HPDE6-E6E7 (cell line): Measurements from ENCODE around the gene PKNOX2.
"Not testable (repeated sequence)": the region's sequence is repeated elsewhere in the genome, so short reads cannot be mapped to it uniquely, and the experiment has no call there.

Experiments used
- DNase-seq: peaks from one replicate; pipeline ENCODE4 v3.0.0; 2011; ENCODE audit warnings: missing footprints; ENCODE audit errors: extremely low spot score

PKNOX2 gene

GRCh38 chr11:125207866-125208425 lies 43.4 kb downstream of the PKNOX2 start:
- no peak for DNase-seq

DNA sequence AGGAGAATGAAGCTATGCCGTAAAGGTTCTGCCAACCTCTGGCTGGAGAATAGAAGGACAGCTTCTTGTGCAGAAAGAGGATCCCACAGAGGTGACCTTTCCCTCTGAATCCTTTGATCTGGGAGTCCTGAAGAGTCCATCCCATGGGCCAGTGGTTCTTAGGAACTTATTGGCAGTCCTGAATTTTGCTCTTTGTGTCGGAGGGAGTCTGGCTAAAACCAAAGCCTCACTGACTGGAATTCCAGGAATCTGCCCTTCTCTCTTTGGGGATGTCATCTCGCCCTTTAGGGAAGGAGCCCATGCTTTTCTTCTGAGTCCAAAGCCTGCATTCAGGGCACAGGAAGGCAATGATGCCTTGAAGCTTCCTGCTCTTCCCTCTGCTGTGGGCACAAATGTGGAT lies 45.5 kb downstream of the PKNOX2 start:
- no peak for DNase-seq

DNA sequence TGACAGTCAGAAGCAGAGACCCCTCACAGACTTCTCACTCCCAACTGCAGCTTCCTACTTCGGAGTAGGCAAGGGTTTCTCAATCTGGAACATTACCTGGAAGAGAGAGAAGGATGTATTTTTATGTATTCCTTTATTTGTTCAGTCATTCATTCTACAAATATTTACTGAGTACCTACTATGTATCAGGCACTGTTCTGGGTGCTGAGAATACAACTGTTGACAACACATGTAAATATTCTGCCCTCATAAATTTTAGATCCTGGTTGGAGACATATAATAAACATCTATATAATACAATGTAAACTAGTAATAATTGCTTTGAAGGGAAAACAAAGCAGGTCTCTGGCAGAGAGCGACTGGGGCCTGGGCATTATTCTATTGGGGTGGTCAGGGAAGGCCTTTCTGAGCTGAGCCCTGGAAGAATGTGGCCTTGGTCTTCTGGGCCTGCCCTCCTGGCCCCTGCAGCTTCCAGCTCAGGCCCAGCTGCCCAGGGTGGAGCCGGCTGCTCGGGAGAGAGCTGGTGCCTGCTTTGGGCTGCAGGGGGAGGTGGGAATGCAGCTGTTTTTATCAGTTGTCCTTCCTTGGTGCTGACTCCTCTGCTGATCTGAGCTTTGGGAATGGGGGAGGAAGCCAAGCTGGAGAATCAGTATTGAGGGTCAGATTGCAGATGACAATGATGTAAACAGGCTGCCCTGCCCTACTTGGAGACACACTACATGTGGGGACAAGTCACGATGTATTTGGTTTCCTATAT lies 46.8 kb downstream of the PKNOX2 start:
- DNase-seq, result no peak

DNA sequence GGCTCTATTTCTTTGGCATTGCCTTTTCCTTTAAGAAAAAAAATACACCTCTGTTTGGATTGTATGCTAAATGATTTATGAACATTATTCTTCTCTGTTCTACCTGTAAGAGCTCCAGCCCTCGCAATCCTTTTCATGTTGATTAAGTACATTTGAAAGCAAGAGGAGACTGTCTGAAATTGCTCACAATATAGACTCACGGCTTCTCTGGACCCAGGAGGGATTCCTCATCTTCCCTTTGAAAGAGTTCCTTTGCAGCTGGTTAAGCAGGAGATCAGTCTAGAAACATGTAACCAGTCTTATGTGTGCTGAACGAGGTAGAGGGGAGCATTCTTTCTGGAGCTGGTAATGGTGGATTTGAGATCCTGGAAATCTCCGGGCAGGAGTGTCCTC lies 47.4 kb downstream of the PKNOX2 start:
- DNase-seq, result no peak

DNA sequence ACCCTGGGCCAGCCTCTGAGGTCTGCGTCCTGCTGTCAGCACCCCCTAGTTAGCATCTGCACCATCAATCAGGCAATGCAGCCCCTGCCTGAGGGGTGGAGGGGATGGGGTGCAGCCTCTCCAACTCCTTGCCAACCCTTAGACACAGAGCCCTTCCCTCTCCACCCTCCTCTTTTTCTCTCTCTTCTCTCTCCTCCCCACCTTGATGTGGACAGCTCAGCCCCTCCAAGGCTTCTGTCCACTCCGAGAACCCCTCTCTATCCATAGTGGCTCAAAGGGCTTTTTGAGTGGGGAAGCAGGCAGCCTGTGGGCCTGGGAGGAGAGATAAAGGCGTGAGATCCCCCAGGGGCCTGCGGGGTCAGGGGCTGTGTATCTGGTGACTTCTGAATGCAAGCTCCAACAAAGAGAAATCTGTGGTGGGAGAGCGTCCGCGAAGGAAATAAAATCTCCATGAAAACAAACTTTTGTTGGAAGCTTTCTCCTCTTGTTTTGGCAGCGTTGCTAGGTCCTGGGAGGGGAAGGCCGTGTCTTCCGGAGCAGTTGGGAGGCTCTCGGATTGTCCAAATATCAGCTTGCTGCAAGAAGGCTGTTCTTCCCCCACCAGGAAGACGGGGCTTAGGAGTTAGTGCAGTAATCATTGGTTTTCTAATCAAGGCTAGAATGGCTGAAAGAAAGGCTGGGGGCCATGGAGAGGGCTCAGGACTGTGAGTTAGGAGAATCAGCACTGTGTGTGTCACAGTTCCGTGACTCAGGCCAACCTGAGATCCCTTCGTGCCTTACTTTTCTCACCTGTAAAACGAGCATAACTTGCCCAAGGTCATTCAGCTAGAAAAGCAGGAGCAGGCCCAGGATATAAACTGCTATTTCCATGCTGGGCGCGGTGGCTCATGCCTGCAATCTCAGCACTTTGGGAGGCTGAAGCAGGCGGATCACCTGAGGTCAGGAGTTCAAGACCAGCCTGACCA lies 50.3 kb downstream of the PKNOX2 start:
- no peak for DNase-seq

DNA sequence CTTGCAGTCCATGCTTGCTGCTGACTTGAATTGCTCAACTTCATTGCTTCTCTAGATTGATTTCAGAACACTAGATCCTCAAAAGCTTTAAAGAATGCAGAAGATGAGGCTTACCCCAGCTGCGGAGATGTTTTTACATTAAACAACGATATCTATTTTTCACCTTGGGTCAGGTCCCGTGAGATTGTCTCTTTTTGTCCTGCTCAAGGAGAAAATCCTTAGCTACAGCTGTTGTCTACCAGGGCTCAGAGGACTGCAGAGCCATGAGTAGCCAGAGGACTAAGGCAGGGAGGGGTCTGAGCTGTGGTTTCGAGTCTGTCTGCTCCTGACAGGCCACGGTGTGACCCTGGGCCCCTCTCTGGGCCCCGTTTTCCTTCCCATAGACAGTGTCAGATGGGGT lies 51.4 kb downstream of the PKNOX2 start:
- DNase-seq, result no peak

DNA sequence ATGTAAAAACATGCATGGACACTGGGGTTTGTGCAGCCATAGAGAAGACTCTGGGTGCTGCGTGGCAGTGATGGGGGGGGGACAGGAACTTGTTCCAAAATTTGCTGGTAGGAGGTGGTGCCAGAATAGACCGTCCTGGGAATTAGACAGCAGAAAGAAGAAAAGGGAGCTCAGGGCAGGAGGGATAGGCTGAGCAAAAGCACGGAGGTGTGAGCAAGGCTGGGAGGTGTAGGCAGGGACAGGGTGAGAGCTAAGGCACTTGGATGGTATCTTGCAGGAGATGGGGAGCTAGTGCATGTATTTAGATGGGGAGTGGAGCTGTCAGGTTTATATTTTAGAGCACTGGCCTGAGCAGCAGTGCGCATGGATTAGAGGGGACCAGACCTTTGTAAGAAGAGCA lies 53.8 kb downstream of the PKNOX2 start:
- no peak for DNase-seq

GRCh38 chr11:125221461-125221860 lies 56.9 kb downstream of the PKNOX2 start:
- no peak for DNase-seq

DNA sequence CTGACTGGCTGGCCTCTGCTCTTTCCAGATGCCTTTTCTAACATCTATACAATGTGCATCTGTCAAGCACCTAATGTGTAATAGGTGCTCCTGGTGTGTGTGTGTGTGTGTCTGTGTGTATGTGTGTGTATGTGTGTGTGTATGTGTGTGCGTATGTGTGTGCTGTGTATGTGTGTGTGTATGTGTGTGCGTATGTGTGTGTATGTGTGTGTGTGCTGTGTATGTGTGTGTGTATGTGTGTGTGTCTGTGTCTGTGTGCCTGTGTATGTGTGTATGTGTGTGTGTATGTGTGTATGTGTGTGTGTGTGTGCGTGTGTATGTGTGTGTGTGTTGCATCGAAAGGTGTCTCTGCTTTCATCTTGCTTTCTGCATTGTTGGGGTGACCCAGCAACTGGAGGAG lies 57.9 kb downstream of the PKNOX2 start:
- DNase-seq, result no peak

- DNase-seq, result not testable (repeated sequence)
Observed at GRCh38 chr11:125223161-125223560, 58.6 kb downstream of the PKNOX2 start.

DNA sequence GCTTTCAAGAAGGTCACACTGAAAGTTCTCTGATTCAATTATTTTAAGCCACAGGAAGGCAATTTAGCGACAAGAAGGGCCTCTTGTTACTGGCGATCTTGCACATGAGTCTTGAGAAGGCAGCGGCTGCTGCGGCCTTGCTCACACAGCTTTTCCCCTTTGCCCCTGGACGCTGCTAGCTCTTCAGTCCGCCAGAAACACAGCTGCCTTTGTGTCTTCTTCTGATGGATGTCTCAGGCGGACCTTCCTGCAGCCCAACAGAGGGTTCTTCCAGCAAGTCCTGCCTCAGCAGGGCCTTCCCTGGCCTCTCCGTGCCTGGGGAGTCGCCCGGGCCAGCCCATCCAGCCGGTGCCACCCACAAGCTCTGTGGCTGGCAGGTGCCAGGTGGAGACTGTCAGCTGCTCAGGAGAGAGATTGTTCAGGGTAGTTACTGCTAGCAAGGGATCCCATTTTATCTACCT lies 59.4 kb downstream of the PKNOX2 start:
- DNase-seq, result no peak

GRCh38 chr11:125224391-125225021 lies 60.0 kb downstream of the PKNOX2 start:
- DNase-seq, result peak; percentile 7

GRCh38 chr11:125225401-125225800 lies 60.9 kb downstream of the PKNOX2 start:
- no peak for DNase-seq

DNA sequence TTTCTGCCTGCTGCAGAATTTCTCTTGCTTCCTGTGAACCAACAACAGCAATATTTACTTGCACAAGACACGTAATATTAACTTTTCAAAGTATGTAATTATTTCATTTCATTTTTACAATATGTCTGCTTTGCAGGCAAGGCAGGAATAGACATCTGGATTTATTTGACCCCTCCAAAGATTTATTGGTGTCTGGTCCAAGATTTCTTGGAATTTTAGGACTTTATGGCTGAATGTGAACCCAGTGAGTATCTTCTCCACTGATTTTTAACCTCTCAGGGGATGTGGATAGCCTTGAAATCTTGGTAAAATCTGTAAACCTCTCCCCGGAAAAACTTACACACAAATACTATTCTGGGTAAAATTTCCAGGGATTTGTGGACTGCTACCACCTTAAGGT lies 61.5 kb downstream of the PKNOX2 start:
- no peak for DNase-seq

GRCh38 chr11:125226706-125227105 lies 62.2 kb downstream of the PKNOX2 start:
- DNase-seq, result no peak

GRCh38 chr11:125227151-125227550 lies 62.6 kb downstream of the PKNOX2 start:
- DNase-seq, result no peak

GRCh38 chr11:125228445-125228844 lies 63.9 kb downstream of the PKNOX2 start:
- no peak for DNase-seq

GRCh38 chr11:125228993-125229392 lies 64.4 kb downstream of the PKNOX2 start:
- DNase-seq, result no peak

DNA sequence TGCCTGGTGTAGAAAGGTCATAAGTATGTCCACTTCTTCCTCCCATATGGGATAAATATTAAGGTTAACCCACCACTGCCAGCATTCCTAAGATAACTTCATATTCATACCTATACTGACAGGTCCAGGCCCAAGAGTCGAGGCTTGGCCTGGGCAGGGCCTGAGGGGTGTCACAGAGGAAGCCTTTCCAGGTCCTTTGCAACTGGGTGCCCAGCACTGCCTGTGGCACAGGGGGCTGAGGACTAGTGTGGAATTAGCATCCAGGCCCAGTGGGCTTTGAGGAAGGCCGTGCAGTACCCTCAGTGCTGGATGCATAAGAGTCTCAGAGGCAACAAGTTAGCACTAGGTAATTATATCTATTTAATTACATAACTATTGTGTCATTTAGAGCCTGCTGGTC lies 65.4 kb downstream of the PKNOX2 start:
- DNase-seq, result no peak

DNA sequence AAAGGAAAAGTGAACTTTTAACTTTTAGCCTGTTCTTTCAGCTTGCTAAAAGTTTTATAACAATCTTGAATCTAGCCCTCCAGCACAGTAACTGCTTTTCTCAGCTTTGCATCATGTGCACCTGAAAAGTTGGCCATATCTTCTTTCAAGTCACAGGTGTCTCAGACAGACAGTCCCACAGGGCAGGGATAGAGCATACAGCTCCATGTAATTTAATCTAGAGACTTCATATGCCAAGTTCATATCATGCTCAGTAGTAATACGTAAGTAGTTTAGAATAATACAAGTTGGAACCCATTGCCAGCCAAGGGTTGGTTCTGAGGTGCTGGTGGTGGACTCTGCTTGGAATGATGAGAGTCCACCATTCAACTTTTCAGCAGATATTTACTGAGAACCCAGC lies 68.6 kb downstream of the PKNOX2 start:
- DNase-seq, result no peak

DNA sequence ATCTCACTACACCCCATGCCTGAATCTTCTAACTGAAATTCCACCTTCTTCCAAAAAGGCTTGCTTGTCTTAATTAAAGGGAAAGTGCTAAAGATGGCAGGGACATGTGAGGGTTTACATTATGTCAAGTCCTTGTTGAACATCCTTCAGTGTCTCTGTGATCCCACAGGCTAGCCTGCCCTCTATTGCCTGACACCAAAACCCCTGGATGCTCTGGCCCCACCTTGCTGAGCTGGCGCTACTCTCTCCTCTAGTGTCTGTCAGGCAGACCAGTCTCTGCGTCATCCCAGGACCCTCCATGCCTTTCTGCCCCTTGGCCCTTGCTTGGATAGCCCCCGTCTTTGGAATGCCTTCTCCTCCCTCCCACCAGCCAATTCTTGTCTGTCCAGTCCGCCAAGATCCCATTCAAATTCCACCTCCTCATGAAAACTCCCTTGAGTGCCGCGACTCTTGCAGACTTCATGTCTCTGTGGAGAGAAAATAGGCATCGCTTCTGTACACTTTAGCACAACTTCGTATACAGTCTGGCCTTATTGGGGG lies 69.3 kb downstream of the PKNOX2 start:
- no peak for DNase-seq

- DNase-seq, result no peak
Observed at GRCh38 chr11:125235071-125235471, 70.5 kb downstream of the PKNOX2 start.
